Measurements from ENCODE around the gene THAP2. TPM values are rescaled to one million over a fixed set of nuclear protein-coding genes. Genes with fewer than 3 reads are reported as not detected.

The THAP2 gene
- polyA plus RNA-seq, 6 donors from 2014 or later, result 6.0 to 17.7 (median 12.2) TPM

- Mint-ChIP-seq H3K4me1 (peaks cover 5 to 31% (median 19%) of the 10 kb centered on the region in 3 donors), H3K4me3 (no peak overlapping the region), H3K9me3 (no peaks in the 10 kb centered on the region), H3K36me3 (peaks cover 17 to 19% of the 10 kb centered on the region in 2 donors), H3K27me3 (no peaks in the 10 kb centered on the region), H3K27ac (peak overlapping the region in 3 of 6 donors; percentile 36 to 67 (median 52))
- DNase-seq (no peak), ATAC-seq (ENCODE audit: low read depth in 2 of 2) (no peak)
Measured at GRCh38 chr12:71646512-71646911, 17.6 kb upstream of the THAP2 start.

- Mint-ChIP-seq H3K4me1 (peaks cover 5 to 31% (median 19%) of the 10 kb centered on the region in 3 donors), H3K9me3 (no peaks in the 10 kb centered on the region), H3K27ac (peak overlapping the region in 1 of 6 donors; percentile 17), H3K27me3 (no peaks in the 10 kb centered on the region), H3K4me3 (no peak overlapping the region), H3K36me3 (peaks cover 14 to 17% of the 10 kb centered on the region in 2 donors)
- DNase-seq, result no peak
- no peak for ATAC-seq (ENCODE audit: low read depth in 2 of 2)
Measured at GRCh38 chr12:71648537-71648936, 15.6 kb upstream of the THAP2 start.

GRCh38 chr12:71649401-71649800, 14.7 kb upstream of the THAP2 start:
- Mint-ChIP-seq H3K27me3 (no peaks in the 10 kb centered on the region), H3K36me3 (peaks cover 6 to 8% of the 10 kb centered on the region in 2 donors), H3K4me1 (peaks cover 5 to 36% (median 23%) of the 10 kb centered on the region in 3 donors), H3K27ac (peak overlapping the region in 1 of 6 donors; percentile 86), H3K9me3 (peaks cover 0 to 2% (median 0%) of the 10 kb centered on the region in 7 donors), H3K4me3 (no peak overlapping the region)
- DNase-seq (no peak), ATAC-seq (ENCODE audit: low read depth in 2 of 2) (no peak)

- Mint-ChIP-seq H3K27ac (no peak overlapping the region), H3K4me3 (no peak overlapping the region), H3K4me1 (peaks cover 14 to 45% (median 34%) of the 10 kb centered on the region in 3 donors), H3K27me3 (no peaks in the 10 kb centered on the region), H3K36me3 (peaks cover 0 to 8% of the 10 kb centered on the region in 2 donors), H3K9me3 (peaks cover 0 to 2% (median 0%) of the 10 kb centered on the region in 7 donors)
- no peak for DNase-seq
- ATAC-seq (ENCODE audit: low read depth in 2 of 2), result no peak
Measured at GRCh38 chr12:71652656-71653055, 11.4 kb upstream of the THAP2 start.

- ATAC-seq (ENCODE audit: low read depth in 2 of 2), result no peak
- H3K9me3 Mint-ChIP-seq, result peaks cover 0 to 2% (median 0%) of the 10 kb centered on the region in 7 donors
- no peaks in the 10 kb centered on the region for H3K27me3 Mint-ChIP-seq
- no peak for DNase-seq
- H3K4me1 Mint-ChIP-seq, result peaks cover 14 to 42% (median 34%) of the 10 kb centered on the region in 3 donors
- no peak overlapping the region for H3K27ac Mint-ChIP-seq
- H3K36me3 Mint-ChIP-seq, result peaks cover 0 to 8% of the 10 kb centered on the region in 2 donors
- no peak overlapping the region for H3K4me3 Mint-ChIP-seq
Measured at GRCh38 chr12:71653137-71653536, 11.0 kb upstream of the THAP2 start.

GRCh38 chr12:71654200-71654599, 9.9 kb upstream of the THAP2 start:
- Mint-ChIP-seq H3K4me1 (peaks cover 19 to 36% (median 35%) of the 10 kb centered on the region in 3 donors), H3K4me3 (no peak overlapping the region), H3K36me3 (peaks cover 7 to 17% of the 10 kb centered on the region in 2 donors)

GRCh38 chr12:71655495-71655894, 8.6 kb upstream of the THAP2 start:
- peaks cover 22 to 34% (median 28%) of the 10 kb centered on the region in 3 donors for H3K4me1 Mint-ChIP-seq
- no peak for ATAC-seq (ENCODE audit: low read depth in 2 of 2)

More at GRCh38 chr12:71654200-71654599, 9.9 kb upstream of the THAP2 start:
- no peaks in the 10 kb centered on the region for H3K27me3 Mint-ChIP-seq
- no peak for ATAC-seq (ENCODE audit: low read depth in 2 of 2)
- DNase-seq, result no peak
- peaks cover 0 to 2% (median 0%) of the 10 kb centered on the region in 7 donors for H3K9me3 Mint-ChIP-seq
- H3K27ac Mint-ChIP-seq, result peak overlapping the region in 1 of 6 donors; percentile 64

GRCh38 chr12:71655907-71656306, 8.2 kb upstream of the THAP2 start:
- Mint-ChIP-seq H3K4me3 (peak overlapping the region in 2 of 8 donors; percentile 19 to 26), H3K27me3 (no peaks in the 10 kb centered on the region), H3K27ac (no peak overlapping the region), H3K4me1 (peaks cover 22 to 34% (median 28%) of the 10 kb centered on the region in 3 donors), H3K9me3 (peaks cover 0 to 2% (median 0%) of the 10 kb centered on the region in 7 donors), H3K36me3 (peaks cover 10 to 20% of the 10 kb centered on the region in 2 donors)
- DNase-seq (no peak), ATAC-seq (ENCODE audit: low read depth in 2 of 2) (no peak)

More at GRCh38 chr12:71655495-71655894, 8.6 kb upstream of the THAP2 start:
- H3K27me3 Mint-ChIP-seq, result no peaks in the 10 kb centered on the region
- no peak for DNase-seq
- peaks cover 0 to 2% (median 0%) of the 10 kb centered on the region in 7 donors for H3K9me3 Mint-ChIP-seq
- H3K36me3 Mint-ChIP-seq, result peaks cover 10 to 20% of the 10 kb centered on the region in 2 donors
- peak overlapping the region in 2 of 6 donors; percentile 13 to 64 for H3K27ac Mint-ChIP-seq
- H3K4me3 Mint-ChIP-seq, result peak overlapping the region in 2 of 8 donors; percentile 19 to 26

GRCh38 chr12:71656740-71657139, 7.4 kb upstream of the THAP2 start:
- H3K27me3 Mint-ChIP-seq, result no peaks in the 10 kb centered on the region
- peaks cover 10 to 21% of the 10 kb centered on the region in 2 donors for H3K36me3 Mint-ChIP-seq
- DNase-seq, result no peak
- no peak for ATAC-seq (ENCODE audit: low read depth in 2 of 2)
- H3K4me3 Mint-ChIP-seq, result no peak overlapping the region
- no peak overlapping the region for H3K27ac Mint-ChIP-seq
- H3K9me3 Mint-ChIP-seq, result peaks cover 0 to 2% (median 0%) of the 10 kb centered on the region in 7 donors
- H3K4me1 Mint-ChIP-seq, result peaks cover 24 to 37% (median 32%) of the 10 kb centered on the region in 3 donors

GRCh38 chr12:71661977-71662530, 2.0 kb upstream of the THAP2 start:
- H3K36me3 Mint-ChIP-seq, result peaks cover 16 to 18% of the 10 kb centered on the region in 2 donors
- no peak for DNase-seq
- H3K27me3 Mint-ChIP-seq, result no peaks in the 10 kb centered on the region

GRCh38 chr12:71662849-71663560, 1.1 kb upstream of the THAP2 start:
- H3K27me3 Mint-ChIP-seq, result no peaks in the 10 kb centered on the region
- peak overlapping the region; percentile 91 to 100 (median 99) for H3K4me3 Mint-ChIP-seq
- ATAC-seq (ENCODE audit: low read depth in 2 of 2) (peak; percentile 43 to 44), DNase-seq (peak; percentile 66)
- no peaks in the 10 kb centered on the region for H3K9me3 Mint-ChIP-seq
- peak overlapping the region; percentile 99 to 100 (median 100) for H3K27ac Mint-ChIP-seq
- H3K36me3 Mint-ChIP-seq, result peaks cover 16 to 21% of the 10 kb centered on the region in 2 donors
- H3K4me1 Mint-ChIP-seq, result peaks cover 41 to 55% (median 45%) of the 10 kb centered on the region in 3 donors

More at GRCh38 chr12:71661977-71662530, 2.0 kb upstream of the THAP2 start:
- ATAC-seq (ENCODE audit: low read depth in 2 of 2), result no peak
- Mint-ChIP-seq H3K4me3 (peak overlapping the region; percentile 91 to 100 (median 99)), H3K9me3 (no peaks in the 10 kb centered on the region), H3K27ac (peak overlapping the region; percentile 99 to 100 (median 100)), H3K4me1 (peaks cover 34 to 49% (median 43%) of the 10 kb centered on the region in 3 donors)

GRCh38 chr12:71664411-71665089, 449 bp downstream of the THAP2 start:
- H3K9me3 Mint-ChIP-seq, result no peaks in the 10 kb centered on the region

GRCh38 chr12:71665090-71665463, 976 bp downstream of the THAP2 start:
- Mint-ChIP-seq H3K4me1 (peaks cover 38 to 43% (median 42%) of the 10 kb centered on the region in 3 donors), H3K4me3 (peak overlapping the region; percentile 91 to 100 (median 99)), H3K36me3 (peaks cover 6 to 9% of the 10 kb centered on the region in 2 donors), H3K27me3 (no peaks in the 10 kb centered on the region), H3K9me3 (no peaks in the 10 kb centered on the region), H3K27ac (peak overlapping the region; percentile 41 to 100 (median 100))
- no peak for DNase-seq
- ATAC-seq (ENCODE audit: low read depth in 2 of 2), result no peak

More at GRCh38 chr12:71664411-71665089, 449 bp downstream of the THAP2 start:
- ATAC-seq (ENCODE audit: low read depth in 2 of 2) (peak; percentile 6 to 11), DNase-seq (no peak)
- peaks cover 38 to 45% (median 43%) of the 10 kb centered on the region in 3 donors for H3K4me1 Mint-ChIP-seq
- peak overlapping the region; percentile 99 to 100 (median 100) for H3K27ac Mint-ChIP-seq
- H3K27me3 Mint-ChIP-seq, result no peaks in the 10 kb centered on the region
- peak overlapping the region; percentile 91 to 100 (median 99) for H3K4me3 Mint-ChIP-seq
- H3K36me3 Mint-ChIP-seq, result peaks cover 6 to 9% of the 10 kb centered on the region in 2 donors

All from naive B cell (primary cell).